GM10248 (cell line): ENCODE data around the gene FAM217B.

ENCODE experiments used
- CTCF ChIA-PET: fragments of 300-600 bp; sonication (Branson Sonifier 250); formaldehyde crosslinking; extraction: SDS; loops from one replicate; lab custom pipeline; 2021; ENCODE audit warnings: antibody characterized with exemption; lab: Yijun Ruan, JAX
- POLR2A ChIA-PET: fragments of 350-650 bp; sonication (Branson Sonifier 250); formaldehyde crosslinking; extraction: SDS; loops from one replicate; lab custom pipeline; 2020; ENCODE audit warnings: antibody characterized with exemption; lab: Yijun Ruan, JAX
- DNase-seq: peaks from one replicate; pipeline ENCODE4 v3.0.0; 2012; ENCODE audit errors: extremely low spot score
- CTCF ChIP-seq: IDR thresholded peaks from 2 replicates; pipeline ENCODE4 v1.5.1; 2012; ENCODE audit warnings: mild to moderate bottlenecking, low read depth; ENCODE audit errors: extremely low read depth, missing control alignments, control extremely low read depth

FAM217B gene

DNA sequence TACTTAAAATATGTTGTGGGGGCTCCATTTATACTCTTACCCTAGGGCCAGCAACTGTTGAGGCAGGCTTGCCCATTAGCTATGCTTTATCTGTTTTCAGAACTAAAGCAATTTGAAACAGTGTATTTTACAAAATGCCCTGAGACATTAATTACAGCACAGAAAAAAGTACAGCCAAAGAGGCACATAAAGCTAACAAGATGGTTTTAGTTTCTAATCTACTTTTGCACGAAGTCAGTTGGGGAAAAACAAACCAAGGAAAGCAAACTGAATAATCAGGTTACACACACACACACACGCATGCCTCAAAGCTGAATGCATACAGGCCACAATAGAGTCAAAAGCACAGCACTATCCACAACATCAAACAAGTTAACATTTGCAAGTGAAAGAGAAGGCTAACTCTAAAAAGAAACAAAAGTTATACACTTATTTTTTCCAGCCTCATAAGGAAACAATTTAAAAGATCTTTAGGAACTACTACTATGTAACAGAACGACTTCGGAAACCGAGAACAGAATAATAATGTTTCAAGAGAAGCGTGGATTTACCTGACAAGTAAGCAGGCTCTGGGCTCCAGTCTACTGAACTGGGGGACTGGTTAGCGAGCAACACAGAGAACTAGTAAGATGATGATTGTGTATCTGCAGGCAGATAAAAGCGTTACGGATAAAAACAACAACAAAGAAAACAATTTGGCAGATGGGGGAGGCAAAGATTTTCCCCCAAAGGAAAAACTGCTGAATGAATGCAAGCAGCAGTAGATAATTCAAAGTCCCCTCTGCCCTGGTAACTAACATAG lies 8.5 kb upstream of the FAM217B start:
- CTCF ChIA-PET = interaction anchor here (1.4 to 1.7 kb wide), 2 partner anchors 9 to 16 kb away, joined by 5 to 10 read pairs; partner anchors contain the start of genes FAM217B and PPP1R3D
- DNase-seq = no peak
- no peak for TF ChIP-seq CTCF
- POLR2A ChIA-PET = no interaction called here

DNA sequence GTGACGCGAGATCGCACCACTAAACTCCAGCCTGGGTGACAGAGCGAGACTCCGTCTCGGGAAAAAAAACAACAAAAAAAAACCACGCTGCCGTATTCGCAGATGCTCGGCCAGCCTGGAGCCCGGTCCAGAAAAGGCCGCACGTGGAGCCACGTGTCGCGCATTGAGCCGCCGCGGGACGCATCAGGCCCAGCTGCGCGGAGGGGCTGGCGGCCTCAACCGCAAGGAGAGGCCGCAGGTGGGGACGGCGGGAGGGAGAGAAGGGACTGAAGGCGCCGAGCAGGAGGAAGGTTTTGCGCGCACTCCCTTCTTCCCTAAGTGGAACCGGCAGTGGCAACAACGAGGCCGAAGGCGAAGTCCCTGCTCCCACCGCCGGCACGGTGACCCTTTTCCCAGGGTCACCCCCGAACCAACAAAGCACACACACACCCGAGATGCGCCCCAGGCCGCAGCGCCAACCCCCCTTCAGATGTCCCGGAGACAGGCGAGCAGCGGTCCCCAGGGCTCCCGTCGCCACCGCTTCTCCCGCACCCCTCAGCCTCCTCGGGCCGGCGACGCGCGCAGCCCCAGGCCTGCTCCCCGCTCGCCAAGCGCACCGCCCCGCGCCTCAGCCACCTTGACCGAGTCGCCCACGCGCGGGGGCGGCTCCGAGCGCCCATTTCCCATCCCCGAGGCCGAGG lies 7.4 kb upstream of the FAM217B start:
- no peak for DNase-seq

DNA sequence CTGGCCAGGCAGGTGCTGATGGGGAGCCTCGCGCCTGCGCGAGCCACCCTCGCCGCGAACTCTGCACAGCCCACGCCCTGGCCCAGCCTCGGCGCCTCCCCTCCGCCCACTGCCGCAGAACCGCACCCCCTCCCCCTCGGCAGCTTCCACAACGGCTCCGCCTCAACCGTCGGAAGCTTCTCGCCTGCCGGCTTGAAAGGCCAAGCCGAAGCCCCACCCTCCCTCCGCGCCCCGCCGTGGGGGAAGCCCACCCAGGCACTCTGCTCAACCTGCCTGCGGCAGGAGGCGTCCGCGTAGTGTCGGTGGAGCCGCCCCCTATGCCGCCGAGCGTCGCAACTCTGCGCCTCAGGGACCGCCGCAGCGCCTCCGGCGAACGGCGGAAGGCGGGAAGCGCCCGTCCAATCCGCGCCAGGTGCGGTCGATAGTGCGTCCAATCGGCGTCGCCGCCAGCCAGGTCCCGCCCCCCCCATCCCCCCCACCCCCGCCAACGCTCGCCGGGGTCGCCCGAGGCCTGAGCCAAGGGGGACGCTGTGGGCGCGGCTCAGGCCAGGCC lies 6.8 kb upstream of the FAM217B start, which contains the start of gene SYCP2:
TSS of gene SYCP2 (minus strand) at position 342 of the 553 bp plus-strand sequence. CDS start 11,224 bp downstream, outside the sequence.
- ChIA-PET POLR2A (no interaction called here), CTCF (interaction anchor here (1.0 to 6.2 kb wide), 11 partner anchors 7 to 269 kb away, joined by 3 to 94 read pairs (median 5); no protein-coding TSS in a partner anchor)
- no peak for TF ChIP-seq CTCF
- DNase-seq = peak; percentile 69

More for the DNA sequence above, 7.4 kb upstream of the FAM217B start:
- CTCF ChIA-PET = interaction anchor here (1.7 to 6.2 kb wide), 2 partner anchors 8 to 15 kb away, joined by 10 to 94 read pairs; partner anchors contain the start of genes FAM217B and PPP1R3D
- POLR2A ChIA-PET = no interaction called here
- TF ChIP-seq CTCF = no peak

- CTCF ChIA-PET = interaction anchor here (0.7 to 6.2 kb wide), 13 partner anchors 8 to 269 kb away, joined by 3 to 94 read pairs (median 5); no protein-coding TSS in a partner anchor
- POLR2A ChIA-PET = no interaction called here
- TF ChIP-seq CTCF = peak; percentile 96
- peak; percentile 88 for DNase-seq
Measured at GRCh38 chr20:59933849-59934585, 6.2 kb upstream of the FAM217B start.

DNA sequence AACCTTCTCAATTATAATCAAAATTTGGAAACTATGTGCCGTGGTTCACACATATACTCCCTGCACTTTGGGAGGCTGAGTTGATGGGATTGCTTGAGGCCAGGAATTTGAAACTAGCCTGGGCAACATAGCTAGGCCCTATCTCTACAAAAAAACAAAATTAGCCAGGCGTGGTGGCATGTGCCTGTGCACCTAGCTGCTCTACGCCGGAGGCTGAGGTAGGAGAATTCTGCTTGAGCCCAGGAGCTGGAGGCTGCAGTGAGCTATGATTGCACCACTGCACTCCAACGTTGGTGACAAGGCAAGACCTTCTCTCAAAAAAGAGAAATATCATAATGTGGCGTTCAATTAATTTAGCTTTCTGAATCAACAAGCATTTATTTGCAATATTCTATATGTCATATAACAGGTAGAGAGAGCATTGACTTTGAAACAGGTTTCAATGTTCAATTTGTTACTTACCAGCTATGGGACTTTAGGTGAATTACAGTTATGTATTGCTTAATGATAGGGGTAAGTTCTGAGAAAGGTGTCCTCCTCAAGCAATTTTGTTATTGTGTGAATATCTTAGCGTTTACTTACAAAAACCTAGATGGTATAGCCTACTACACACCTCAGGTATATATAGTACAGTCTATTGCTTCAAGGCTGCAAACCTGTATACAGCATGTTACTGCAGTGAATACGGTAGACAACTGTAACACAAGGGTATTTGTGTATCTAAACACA lies 4.6 kb upstream of the FAM217B start:
- ChIA-PET POLR2A (no interaction called here), CTCF (interaction anchor here (1.0 to 6.2 kb wide), 5 partner anchors 9 to 86 kb away, joined by 3 to 94 read pairs (median 9); no protein-coding TSS in a partner anchor)
- TF ChIP-seq CTCF = no peak
- DNase-seq = no peak
